NCI-H1930 (cell line): ENCODE data around the gene MARCHF9.

ENCODE experiments used
- DNase-seq, 2 experiments: peaks; one replicate each; lab custom pipeline; 2025; lab: John Stamatoyannopoulos, UW

The MARCHF9 gene

DNA sequence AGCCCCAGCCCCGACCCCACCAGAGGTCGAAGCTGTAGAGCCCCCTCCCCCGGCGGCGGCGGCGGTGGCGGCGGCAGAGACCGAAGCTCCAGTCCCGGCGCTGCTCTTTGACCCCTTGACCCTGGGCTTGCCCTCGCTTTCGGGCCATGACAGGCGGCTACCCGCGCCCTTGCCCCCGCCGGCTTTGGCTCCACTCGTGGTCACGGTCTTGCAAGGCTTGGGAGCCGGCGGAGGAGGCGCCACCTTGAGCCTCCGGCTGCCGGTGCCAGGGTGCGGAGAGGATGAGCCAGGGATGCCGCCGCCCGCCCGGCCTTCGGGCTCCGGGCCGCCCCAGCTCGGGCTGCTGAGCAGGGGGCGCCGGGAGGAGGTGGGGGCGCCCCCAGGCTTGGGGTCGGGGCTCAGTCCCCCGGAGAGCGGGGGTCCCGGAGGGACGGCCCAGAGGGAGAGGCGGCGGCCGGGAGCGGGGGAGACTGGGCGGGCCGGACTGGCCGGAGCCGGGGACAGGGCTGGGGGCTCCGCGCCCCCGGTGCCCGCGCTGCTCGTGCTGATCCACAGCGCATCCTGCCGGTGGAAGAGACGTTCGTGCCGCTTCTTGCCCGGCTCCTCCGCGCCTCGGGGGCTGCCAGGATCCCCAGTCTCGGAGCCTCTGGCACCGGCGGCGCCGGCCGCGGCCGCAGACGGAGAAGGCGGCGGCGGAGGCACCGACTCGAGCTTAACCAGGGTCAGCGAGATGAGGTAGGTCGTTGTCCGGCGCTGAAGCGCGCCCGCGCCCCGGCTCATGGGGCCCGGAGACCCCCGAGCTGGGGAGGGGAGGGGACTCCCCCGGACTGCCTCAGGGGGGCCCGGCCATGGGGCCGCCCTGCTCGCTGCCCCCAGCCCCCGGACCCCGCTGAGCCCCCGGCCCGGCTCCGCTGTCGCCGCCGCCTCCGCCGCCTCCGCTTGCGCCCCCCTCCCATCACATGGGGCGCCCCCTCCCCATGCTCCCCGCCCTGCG is 17.1 kb upstream of the MARCHF9 start:
- DNase-seq, result peak in 1 of 2 experiments; percentile 53

DNA sequence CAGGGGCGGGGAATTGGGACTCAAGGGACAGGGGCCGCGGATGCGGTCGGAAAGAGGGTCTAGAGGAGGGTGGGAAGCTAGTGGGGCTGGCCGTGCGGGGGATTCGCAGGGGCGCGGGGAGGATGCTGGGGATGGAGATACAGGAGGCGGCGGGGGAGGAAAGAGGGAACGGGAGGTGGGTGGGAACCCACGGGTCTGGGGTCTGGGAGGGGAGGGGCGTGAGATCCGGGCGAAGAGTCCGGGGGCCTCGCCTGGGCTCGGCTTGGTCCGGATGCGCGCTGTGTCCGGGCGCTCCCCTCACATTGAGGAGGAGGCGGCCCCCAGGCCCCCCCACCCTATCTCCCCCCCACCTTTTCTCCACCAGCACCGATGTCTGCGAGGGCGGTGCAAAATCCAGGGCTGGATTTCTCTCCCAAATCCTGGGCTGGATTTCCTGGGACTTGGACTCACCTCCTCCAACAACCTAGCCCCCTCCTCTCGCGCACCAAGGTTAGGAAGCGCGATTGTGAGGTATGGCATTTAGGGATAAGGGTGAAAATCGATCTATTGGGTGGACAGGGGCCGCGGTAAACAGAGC is 16.2 kb upstream of the MARCHF9 start, which contains the start of gene AGAP2:
Gene AGAP2 (minus strand): TSS at position 82 of the 577 bp plus-strand sequence. CDS start 496 bp downstream, outside the sequence.
- peak; percentile 41 to 76 for DNase-seq

DNA sequence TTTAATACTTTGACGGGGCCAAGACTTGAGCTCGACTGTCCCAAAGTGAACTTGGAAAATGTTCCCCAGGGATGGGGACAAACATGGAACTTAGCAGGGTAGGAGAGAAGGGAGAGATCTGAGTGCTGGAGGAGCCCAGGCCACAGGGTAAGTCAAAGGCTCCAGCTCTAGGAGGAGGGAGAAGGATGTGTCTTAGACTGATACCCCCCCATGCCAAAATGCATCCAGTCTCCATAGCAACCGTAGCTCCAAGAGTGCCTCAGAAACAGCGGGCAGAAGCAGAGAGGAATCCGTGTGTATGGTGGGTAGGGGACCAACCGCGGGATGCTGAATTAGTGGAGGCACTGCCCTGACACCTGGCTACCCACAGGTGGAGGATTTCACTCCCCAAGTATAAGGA is 15.5 kb upstream of the MARCHF9 start:
- no peak for DNase-seq

DNA sequence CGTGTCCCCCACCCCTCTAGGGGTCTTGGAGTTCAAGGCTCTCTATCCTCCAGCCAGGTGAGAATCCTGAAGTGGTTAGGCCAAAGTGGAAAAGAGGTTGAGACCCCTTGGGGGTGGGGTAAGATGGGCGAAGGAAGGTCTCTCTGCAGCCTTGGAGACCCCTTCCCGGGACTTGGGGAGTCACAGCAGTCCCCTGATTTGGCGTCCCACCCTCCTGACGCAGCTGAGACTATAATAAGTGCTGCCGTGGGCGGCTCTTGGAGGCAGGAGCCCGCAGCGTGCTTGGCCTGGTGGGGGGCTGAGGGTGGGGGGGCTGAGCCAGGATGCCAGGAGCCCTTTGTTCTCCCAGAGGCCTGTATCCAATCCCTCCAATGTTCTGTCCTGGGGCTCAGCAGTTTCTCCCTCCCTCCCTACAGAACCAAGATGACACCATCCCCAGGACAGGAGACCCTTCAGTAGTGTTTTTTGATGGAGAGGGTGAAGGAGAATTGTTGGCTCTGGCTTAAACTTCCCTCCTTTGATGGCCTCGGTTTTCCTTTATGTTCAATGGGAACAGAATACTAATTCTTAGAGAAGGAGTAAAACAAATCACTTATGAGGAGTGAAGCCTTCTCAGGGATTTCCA is 14.9 kb upstream of the MARCHF9 start:
- DNase-seq, result no peak

DNA sequence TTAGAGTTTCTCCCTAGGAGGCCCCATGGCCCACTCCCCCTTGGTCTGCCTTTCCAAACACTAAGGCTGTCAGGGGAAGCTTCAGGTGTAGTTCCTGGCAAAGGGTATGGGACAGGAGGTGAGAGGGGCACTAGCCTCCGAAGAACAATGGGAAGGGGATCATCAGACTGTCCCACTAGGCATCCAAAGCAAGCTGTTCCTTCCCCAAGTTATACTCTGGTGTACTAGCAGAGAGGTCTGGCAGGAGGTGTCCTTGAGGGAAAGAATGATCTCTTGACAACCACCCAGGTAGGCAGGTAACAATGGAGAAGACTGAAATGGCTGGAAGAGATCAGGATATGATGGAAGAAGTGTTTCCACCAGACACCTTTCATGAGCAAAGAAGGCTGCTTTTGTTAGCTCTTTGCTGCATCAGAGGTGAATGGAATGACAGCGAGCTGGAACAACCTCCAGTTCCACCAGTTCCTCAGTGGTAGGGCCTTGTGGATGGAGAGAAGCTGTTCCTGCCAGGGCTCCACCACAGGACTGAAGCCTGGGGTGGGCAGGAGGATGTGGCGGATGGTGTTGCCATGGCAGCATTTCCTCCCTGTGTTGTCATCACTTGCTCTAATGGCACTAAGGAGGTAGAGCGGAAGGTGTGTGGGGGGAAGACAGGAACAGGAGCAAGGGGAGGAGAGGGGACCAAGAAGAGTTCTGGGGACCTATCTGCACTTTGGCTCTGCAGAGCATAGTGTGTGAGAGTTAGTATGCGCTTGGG is 14.1 kb upstream of the MARCHF9 start:
- DNase-seq, result no peak

DNA sequence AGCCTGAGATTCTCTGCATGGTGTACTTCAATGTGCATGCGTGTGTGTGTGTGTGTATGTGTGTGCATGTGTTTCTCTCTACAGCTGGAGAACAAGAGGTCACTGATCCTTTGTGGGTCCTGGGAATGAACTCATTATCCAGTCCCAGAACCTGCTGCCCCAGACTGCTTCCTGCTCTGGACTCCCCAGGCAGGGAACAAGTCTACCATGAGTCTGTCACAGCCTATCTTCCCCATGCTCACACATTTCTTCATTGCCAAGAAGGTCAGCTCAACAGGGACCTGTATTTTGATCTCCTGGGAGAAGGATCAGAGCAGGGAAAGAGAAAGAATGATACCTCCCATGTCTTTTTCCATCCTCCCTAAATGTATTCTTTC is 13.5 kb upstream of the MARCHF9 start:
- DNase-seq, result no peak

DNA sequence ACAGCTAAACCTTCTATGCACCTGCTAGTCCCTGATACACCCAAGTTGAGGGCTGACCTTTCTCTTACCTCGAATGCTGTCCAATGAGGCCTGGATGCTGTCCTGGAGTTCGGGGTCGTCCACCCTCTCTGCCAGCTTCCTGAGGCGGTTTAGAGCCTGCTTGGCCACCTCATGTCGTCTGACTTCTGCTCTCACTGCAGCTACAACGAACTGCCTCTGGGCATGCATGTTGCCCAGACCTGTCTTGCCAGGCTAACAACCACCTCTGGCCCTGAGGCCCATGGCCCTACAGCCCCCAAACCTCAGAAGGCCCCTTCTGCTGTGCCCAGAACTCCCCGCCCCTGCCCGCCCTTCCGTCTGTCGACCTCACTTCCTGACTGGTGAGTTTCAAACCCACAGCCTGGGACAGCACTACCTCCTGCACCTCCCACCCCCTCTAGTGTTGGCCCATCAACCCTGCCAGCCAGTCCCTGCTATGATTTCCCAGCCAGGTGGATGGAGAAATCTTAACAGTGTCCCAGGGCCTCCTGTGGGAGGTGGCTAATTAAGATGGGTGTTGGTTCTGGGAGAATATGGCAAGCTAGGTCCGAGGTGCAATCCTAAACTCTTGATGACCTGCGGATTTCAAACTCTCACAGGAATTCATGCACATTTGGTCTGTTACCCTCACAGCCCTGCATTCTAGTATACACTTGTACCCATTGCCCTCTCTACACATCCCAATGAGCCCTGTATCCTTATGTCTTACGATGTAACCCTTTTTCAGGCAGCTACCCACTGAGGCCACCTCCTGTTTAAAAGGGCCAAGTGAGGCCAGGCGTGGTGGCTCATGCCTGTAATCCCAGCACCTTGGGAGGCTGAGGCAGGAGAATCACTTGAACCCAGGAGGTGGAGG is 12.8 kb upstream of the MARCHF9 start:
- no peak for DNase-seq

DNA sequence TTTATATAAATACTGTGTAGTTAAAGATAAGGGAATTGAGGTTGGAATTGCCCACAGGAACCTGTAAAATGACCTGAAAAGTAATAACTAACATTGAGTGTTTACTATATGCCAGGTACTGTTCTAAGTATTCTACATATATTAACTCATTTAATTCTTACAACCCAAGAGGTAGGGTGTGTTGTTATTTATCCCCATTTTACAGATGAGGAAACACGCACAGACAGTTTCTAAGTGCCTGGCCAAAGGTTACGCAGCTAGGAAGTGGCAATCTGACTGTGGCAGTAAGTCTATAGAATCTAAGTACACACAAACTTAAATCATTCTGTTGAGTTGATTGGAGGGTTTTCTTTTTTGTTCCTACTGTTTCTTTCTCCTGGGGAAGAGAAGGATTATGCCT is 11.1 kb upstream of the MARCHF9 start:
- DNase-seq, result no peak

DNA sequence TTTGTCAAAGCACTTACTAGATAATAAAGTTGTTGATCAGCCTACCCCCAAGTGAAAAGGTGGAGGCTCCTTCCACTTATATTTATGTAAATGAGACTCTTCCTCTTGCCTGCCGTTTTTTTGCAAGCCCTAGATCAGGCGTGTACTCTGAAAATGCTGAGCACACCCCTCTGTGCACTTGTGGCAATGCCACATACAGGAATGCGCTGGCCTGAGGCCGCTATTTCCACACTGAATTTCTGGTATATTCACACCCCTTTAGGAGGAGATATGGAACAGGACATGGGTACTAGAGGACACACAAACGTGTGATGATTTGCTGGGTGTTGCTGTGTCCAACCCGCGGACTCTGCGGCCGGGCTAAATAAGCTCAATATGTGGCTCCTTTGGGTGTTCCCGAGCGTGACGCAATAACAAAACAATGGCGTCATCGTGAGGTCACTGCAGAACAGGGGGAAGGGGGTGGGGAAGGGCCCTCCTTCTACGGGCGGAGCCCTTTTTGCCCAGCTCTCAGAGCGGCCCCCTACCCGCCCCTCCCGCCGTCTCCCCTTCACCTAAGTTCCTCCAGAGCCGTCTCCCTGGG is 10.6 kb upstream of the MARCHF9 start:
- peak; percentile 76 to 86 for DNase-seq

DNA sequence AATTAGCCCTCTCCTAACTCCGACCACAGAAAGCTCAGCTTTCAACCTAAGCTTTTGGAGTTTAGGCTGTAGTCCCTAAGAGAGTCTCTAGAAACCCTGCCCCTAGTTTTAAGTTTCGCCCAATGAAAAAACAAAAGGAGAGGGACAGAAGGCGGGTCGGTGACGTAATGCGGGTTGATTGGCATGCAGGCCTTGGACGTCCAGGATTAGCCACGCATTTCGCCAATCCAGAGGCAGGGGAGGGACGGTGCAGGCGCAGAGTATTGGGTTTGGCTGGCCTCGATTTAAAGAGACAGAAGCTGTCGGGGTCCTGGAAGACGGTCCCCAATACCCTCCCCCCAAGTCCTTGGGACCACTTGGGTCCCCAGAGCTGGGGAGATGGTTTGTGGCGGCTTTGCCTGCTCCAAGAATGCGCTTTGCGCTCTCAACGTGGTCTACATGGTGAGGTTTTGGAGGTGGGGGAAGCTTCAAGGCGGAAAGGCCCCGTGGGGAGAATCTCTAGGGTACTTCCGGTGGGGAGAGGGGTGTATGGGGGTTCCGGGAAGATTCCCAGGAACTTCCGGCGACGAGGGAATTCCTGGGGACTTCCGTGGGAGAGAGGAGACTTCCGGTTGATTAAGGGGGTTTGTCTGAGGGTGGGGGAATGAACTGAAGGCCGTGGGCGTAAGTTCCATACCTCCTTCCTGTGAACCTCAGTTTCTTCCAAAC is 10.0 kb upstream of the MARCHF9 start, which contains the start of gene TSPAN31:
Gene TSPAN31 (plus strand): TSS at position 263 of the 708 bp plus-strand sequence. CDS start 116 bp downstream, at position 379.
- DNase-seq, result peak; percentile 94 to 96

DNA sequence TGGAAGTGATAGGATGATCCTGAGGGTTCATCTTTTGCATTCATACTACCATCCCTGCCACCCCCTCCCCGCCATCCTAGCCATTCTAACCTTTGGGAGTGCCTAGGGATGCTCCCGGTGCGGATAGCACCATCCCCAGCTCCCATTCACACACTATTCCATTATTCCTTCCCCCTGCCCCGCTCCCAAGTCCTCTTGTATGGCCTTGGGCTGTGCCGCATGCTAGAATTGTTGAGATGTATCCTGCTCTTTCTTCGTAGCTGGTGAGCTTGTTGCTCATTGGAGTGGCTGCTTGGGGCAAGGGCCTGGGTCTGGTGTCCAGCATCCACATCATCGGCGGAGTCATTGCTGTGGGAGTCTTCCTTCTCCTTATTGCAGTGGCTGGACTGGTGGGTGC is 9.4 kb upstream of the MARCHF9 start:
- no peak for DNase-seq

DNA sequence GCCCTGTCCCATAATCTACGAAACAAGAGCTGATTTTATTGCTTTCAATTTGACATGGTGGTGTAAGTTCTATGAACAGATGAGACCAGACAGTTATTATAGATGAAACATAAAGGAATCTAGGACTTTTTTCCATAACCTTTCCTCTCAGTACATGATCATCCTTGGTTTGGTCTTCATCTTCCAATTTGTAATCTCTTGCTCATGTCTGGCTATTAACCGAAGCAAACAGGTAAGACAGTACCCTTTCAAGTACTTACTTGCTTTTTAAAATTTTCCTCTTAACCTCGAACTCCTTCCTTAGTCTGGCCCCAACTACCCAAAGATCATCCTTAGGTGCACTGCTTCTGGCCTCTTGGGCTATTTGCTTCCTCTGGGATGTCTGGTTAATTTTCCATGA is 8.9 kb upstream of the MARCHF9 start:
- no peak for DNase-seq

DNA sequence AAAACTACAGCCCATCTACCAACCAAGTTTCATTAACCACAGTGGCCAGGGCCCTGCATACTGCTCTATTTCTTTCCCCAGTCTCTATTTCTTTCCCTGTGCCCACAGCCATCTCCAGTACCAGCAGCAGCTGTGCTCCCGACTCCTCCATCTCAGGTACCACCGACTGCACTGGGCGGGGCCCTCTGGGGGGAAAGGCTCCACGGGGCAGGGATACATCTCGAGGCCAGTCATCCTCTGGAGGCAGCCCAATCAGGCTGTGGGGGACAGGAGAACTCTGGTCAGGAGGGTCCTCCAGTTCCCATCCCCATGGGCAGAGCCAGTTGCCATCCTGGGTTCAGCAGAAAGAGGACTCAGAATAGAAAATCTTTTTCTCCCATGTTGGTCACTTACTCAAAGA is 5.8 kb upstream of the MARCHF9 start:
- no peak for DNase-seq

DNA sequence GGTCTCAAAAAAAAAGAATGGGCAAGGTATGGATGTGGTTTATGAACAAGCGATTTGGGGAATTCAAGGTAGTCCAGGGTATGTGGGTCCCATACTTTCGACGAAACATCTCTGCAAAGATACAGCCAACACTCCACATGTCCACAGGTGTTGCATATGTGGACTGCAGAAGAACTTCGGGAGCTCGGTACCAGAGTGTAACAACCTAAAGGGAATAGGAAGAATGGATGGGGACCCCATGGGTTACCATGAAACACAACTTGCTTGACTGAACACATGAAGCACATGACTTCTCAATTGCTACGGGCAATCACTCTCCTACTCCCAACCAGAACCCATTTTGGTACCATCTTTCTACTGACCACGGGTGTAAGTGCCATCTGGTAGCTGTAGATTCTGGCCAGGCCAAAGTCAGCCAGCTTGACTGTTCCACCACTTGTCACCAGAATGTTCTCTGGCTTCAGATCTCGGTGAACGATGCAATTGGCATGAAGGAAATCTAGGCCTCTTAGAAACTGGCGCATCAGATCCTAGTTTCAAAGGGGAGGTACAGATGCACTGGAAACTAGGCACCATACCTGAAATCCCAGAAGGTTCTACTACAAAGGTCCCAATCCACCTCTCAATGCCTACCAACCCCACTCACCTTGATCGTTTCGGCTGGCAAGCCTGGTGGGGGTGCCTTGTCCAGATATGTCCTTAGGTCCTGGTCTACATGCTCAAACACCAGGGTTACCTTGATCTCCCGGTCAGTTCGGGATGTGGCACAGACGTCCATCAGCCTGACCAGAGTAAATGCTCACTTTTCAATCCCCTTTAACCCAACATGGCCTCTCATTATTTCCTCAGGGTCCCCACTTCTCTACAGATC is 4.1 kb upstream of the MARCHF9 start:
- no peak for DNase-seq

DNA sequence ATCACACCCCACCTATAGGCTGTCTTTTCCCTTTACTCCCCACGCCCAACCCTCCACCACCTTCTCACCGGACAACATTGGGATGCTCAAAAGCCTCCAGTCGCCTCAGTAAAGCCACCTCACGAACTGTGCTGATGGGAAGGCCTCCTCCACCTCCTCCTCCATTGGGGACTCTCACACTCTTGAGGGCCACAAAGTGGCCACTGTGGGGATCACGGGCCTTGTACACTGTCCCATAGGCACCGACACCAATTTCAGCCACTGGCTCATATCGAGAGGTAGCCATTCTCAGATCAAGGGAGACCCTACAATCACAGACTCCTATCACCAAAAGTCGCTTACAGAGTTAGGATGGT is 3.5 kb upstream of the MARCHF9 start:
- no peak for DNase-seq

DNA sequence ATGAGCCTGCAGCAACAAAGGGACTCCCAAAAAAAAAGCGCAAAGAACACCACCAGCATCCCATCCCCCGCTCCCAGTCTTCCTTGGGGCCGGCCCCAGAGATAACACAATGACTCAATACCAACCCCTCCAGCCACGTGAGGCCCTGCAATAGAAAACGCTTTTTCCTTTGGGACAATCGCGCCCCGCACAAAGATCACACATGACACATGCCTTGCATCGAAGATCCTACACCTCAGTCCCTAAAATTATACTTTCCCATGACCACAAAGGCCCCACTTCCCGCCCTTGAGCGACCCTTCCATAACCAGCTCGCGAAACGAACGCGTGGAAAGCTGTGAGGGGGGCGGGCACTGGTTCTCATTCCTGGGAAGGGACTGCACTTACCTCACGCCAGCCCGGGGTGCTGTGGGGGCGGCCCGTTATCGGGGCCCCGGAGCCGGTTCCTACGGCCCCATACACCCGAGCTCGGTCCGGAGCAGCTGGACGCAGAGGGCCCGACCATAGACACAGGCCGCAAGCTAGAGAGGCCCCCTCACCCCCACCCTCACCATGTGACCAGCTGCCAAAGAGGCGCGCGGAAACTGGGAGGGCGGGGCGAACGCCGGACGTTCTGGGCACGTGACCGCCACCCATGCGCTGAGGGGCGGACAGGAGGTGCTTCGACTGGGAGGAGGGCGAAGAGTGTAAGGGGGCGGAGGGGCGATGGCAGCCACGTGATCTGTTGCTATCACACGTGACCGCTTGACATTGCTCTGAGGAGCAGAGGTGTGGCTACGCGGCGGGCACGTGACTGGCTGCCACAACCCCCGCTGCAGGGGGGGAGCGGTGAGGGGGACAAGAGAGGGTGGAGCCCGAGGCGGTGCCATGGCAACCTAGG is 2.9 kb upstream of the MARCHF9 start, which contains the start of gene CDK4:
Gene CDK4 (minus strand): TSS at position 523 of the 880 bp plus-strand sequence. CDS start 593 bp downstream, outside the sequence.
- peak; percentile 98 to 99 for DNase-seq

DNA sequence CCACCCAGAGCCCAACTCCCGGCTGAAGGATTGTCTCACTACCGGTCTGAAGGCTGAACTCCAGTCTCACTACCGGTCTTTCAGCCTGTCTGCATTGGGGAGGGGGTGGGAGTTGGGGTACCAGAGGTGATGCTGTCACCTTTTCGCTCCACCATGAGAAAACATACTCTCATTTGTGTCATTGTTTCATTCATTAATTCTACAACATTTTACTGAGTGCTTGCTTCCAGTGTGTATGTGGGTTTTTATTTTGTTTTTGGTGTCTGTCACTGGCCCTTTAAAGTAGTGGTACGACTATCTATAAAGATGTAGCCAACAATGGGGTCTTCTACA is 2.3 kb upstream of the MARCHF9 start:
- no peak for DNase-seq

DNA sequence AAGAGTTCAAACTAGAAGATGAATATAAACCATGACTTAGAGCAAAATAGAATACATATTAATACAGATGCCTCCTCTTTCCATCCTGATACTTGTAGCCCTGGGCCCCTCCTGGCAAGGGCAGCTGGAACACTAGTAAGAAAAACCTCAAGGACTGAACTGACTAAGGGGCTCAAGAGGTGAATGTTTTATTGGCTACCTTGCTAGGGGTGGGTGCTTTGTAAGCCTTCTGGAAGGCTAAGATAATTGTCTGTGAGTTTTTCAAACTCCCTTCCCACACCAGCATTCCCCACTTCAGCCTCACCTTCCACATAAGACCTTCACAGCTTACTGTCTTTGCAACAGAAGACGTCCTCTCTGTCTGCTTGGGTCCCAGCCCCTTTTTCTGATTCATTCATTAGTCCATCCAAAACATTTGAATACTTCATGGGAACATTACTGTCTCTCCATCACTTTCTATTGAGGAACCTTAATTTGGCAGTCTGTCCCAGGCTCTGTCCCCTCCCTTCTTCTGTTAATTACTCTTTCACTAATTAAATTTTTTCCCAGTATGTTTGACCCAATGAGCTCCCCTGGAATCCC is 1.1 kb upstream of the MARCHF9 start:
- no peak for DNase-seq
